HG03066 (cell line): ENCODE measurements around the gene SNX19.
"Not testable (repeated sequence)": the region's sequence is repeated elsewhere in the genome, so short reads cannot be mapped to it uniquely, and the experiment has no call there.

Experiments used
- ATAC-seq: cut with Tn5 transposase; IDR thresholded peaks from one replicate; pipeline ENCODE4 v1.9.1; 2021; ENCODE audit warnings: low read depth; ENCODE audit not compliant: unreplicated experiment

SNX19 gene

DNA sequence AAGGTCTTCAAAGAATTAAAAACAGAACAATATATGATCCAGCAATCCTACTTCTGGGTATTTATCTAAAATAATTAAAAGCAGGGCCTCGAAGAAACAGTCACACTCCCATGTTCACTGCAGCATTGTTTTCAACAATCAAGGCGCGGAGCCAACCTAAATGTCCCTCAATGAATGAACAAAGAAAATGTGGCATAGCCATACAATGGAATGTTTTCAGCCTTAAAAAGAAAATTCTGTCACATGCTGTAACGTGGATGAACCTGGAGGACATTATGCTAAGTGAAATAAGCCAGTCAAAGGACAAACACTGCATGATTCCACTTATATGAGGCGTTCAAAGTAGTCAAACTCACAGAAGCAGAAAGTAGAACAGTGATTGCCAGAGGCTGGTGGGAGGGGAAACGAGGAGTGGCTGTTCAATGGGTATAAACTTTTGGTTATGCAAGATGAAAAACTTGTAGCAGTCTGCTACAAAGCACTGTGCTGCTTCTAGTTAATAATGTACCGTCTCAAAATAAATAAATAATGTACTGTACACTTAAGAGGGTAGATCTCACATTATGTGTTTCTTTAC, 41.2 kb downstream of the SNX19 start:
- ATAC-seq, result no peak

GRCh38 chr11:130874396-130874795, 41.9 kb downstream of the SNX19 start:
- no peak for ATAC-seq

GRCh38 chr11:130873761-130874160, 42.5 kb downstream of the SNX19 start:
- no peak for ATAC-seq

DNA sequence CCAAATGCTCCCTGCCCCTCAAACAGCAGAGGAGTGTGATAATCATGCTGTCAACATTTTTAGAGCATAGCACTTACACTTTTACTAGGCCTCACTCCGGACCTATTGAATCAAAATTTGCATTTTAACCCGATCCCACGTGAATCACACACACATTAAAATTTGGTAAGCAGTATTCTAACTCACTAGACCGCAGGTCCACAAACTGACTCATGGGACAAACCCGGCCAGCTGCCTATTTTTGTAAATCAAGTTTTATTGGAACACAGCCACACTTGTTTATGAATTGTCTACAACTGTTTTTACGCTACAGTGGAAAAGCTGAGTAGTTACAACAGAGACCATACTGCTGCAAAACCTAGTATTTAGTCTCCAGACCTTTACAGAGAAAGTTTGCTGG, 43.3 kb downstream of the SNX19 start:
- no peak for ATAC-seq

DNA sequence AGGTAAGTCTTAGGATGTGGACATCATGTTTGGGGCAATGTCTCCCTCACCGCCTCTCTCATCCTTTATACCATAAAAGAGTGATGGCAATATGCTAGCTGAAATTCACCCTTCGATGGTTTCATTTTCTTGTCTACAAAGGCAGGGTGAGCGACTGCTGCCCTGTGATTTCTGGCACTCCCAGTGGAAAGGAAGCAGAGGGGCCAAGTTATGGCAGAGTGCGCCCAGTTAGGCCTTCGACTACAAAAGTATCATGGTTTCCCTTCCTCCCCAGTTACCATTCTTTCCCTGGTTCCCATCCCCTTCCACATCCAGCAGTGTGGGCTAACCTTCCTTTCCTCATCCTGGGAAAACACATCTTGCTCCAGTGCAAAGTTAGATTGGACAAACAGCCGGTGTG, 43.8 kb downstream of the SNX19 start:
- no peak for ATAC-seq

DNA sequence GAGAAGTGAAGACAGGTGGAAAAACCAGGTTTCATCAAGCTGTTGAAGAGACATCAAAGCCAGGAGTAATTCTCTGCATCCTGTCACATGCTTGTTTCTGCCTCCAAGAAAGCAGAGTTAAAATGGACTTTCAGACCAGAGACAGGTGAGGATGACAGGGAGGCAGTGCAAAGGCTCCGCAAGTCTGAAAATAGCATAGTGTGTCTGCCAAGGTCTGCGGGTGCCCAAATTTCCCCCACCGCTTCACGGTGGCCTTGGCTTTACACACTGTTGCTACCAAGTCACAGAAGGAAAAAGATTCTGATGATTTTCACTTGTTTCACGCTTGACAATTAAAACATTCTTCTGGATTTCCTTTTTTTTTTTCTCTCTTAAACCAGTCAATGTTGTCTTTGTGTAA, 44.2 kb downstream of the SNX19 start:
- ATAC-seq, result no peak

DNA sequence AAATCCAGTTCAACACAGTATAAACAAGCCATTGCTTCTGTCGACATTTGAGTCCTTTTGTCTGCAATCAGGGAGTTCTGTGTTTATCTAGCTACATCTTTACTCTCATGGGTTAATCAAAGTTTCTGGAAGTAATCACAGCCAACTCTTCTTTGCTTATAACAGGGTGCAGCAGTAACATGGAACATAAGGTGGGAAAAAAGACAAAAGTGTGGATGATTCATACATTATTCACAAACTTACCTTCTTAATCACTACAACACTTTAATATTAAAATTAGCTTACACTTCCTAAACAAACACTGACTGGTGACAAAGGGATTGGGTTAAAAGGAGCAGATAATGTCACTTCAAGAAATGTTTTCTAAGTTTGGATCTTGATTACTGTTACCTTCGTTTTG, 44.7 kb downstream of the SNX19 start:
- no peak for ATAC-seq

DNA sequence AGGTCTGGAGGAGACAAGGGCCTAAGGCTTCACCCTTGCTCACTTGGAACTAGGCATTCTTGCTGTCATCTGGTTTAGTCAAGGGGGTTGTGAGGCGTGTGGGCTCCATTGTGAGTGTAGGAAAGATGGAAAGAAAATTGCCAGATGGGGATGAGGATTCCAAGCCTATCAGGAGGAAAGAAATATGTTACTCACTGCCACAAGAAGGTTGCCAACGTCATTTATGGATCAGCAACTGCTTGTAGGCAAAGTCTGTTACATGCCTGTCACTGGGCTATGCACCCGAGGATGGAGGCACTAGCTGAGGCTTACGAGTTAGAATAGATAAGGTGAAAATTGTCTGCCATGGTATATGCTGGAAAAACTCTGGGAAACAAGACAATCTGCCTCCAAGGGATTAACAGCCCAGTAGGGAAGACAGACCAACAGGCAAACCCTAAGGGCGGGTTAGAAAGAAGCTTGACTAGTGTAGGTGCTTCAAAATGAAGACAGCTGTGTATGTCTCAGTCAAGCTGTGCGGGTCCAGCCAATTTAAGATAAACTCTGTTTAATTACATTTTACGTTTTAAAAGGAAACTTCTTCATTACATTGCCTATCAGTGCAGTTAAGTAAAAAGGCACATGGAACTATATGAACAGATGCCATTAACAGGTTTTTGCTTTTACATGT, 47.4 kb downstream of the SNX19 start:
- no peak for ATAC-seq

GRCh38 chr11:130868086-130868710, 48.1 kb downstream of the SNX19 start:
- no peak for ATAC-seq

DNA sequence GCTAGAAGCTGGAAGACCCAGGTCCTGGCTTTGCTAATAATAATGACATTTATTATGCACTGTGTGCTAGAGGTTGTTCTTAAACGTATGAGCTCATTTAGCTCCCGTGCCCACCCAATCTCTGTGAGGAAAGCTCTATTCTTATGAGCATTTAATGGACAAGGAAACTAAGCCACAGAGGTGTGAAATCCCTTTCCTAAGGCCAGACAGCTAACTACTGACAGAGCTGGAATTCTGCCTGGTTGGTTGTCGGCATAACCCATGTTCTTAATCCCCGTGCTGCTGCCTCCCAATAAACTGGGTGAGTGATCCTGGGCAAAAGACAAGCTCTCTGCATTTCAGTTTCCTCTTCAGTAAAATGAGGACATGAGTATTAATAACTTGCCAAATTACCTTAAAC, 49.4 kb downstream of the SNX19 start:
- no peak for ATAC-seq

DNA sequence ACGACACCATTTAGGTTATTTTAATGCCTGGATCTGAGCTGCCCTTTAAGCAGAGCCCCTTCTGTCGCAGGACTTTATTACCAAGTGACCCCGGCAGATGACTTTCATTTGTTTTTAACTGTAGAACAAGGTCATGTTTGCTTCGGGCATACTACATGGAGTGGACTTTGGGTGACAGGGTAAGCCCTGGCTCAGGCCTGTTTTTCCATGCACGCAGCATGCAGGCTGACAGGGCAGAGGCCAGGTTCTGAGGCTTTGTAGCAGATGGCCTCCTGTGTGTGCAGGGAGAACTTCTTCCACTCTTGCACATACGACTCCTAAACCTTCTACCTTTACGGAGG, 50.5 kb downstream of the SNX19 start:
- ATAC-seq, result no peak

DNA sequence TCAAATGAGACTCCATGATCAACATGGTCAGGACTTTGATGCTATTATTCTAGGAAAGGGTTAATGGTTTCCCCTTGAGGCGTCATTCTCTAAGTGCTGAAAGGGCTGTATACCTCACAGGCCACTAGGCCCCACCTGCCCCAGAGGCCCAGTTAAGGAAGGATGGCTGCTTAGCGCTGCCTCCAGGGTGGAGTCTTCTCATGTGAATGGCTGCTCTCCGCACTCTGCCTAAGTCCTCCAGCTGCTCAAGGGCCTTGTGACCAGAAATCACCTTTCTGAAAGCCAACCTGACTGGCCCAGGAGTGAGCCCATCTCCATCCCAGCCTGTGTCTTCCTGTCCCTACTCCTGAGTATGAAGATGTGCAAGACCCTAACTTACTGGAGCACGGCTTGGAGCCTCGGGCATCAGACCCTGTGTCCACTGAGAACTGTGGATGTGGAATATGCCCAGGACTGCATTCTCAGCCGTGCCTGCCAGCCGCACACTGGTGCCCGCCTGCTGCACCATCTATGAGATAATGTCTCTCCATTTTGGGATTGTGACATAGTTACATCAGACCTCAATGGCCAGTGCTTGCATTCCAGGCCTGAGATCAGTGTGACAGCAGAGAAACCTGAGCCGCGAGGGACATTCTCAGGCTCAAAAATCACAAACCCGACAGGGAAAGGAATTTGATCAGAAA, 51.0 kb downstream of the SNX19 start:
- no peak for ATAC-seq

DNA sequence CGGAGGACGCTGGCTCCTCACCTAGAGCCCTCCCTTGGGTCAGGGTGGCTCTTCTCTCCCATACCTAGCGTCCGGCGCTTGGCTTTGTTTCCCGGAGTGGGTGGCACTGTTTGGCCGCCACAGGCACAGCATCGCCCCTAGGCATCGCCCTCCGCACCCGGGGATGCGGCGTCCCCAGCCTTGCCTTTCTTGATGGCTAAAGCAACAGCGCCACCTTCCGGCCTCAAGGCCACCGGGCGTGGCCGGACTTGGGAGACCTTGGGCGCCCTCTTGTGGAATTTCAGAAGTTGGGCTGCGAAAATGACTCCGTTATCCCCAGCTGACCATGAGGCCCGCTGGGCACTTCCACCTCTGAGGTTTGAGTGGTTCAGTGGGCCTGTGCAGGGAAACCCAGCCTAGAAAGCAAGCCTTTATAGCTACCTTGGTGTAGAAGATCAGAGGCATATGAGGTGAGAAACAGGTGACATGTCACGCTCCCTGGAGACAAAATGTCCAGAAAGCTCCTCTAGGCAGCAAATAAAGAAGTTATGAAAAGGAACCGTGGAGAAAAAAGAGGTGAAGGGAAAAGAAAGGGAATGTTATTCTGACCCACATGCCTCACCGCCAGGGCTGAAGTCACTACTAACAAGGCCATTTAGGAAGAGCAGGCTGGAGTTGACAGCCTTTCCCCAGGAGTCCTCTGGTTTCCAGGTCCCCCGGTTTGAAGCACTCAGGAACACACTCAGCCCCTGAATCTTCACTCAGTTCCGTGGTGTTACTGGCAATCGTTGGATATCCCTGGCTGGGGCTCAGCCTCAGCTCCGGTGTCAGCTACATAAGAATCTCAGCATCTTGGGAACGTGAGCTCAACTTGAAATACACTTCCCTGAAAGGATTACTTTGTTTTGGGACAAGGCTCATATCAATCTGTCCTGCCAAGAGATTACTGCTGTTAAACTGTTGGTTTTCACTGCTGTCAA, 54.1 kb downstream of the SNX19 start:
- peak; percentile 75 for ATAC-seq

- ATAC-seq, result no peak
These were observed 55.0 kb downstream of the SNX19 start for GRCh38 chr11:130861283-130861682.

DNA sequence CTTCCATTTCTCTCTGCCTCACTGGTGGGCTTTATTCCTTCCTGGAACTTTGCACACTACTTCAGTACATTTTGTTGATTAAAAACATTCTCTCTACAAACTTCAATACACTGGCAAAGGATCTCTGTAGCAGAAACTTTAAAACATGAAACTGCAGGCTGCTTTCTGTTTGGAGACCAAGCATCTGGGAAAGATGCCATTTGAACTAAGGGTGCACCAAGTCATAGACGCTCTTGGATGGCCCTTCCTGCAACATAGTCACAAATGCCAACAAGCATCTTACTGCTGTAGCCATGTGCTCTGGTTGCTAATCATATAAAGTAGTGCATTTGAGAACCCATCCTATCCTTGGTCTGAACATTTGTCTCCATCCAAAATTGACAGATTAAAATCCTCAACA, 56.4 kb downstream of the SNX19 start:
- ATAC-seq, result no peak

GRCh38 chr11:130858215-130858614, 58.1 kb downstream of the SNX19 start:
- ATAC-seq, result no peak

GRCh38 chr11:130855707-130856106, 60.6 kb downstream of the SNX19 start:
- not testable (repeated sequence) for ATAC-seq

DNA sequence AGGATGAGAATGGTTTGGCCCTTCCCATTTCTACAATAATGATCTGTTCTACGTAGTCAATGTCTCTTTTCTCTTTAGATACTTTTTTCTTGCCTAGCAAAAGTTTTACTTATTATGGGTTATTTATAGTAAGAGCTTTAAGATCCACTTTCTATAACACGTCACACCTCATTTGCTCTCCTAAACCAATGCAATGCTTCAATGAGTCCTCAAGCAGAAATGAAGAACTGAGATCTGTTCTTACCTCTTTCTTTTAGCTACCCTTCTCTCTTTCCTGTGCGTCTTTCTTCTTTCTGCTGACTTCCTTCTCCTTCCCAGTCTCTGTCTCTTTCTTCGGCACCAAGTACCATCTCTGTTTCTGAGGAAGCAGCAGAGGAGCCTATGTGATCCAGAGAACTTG, 61.8 kb downstream of the SNX19 start:
- no peak for ATAC-seq

DNA sequence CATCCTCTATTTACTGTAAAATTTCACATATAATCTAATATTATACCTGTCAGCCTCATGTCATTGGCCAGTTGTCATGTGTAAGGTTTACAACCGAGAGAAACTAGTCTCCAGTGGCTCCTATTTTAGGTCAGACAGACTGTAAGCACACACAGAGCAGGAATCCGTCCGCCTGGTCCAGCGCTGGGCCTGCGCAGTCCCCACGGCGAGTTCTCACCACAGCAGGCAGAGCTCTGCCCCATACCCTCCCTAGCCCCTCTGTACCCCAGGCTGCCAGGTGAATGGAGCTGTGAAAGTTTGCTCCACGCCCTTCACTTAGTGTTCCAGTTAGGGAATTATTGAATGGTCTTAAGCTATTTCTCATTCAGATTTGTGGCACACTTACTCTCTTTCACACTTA, 63.7 kb downstream of the SNX19 start:
- ATAC-seq, result no peak

GRCh38 chr11:130850185-130850944, 65.9 kb downstream of the SNX19 start:
- ATAC-seq, result no peak
